Fibroblast of lung (primary cell): ENCODE measurements around the gene FHIP2A.

Source experiments
- CTCF ChIP-seq, 2 donors: IDR thresholded peaks in 1 of 2; conservative IDR thresholded peaks in 1 of 2; 1 replicate in 1 of 2; 2 replicates in 1 of 2; pipeline ENCODE4 v1.5.1; 2011 to 2012; ENCODE audit warnings: low read length in 2 of 2, control low read depth in 1 of 2, inconsistent platforms in 1 of 2, low read depth in 1 of 2, mild to moderate bottlenecking in 1 of 2
- EZH2 ChIP-seq: IDR thresholded peaks from 2 replicates; pipeline ENCODE4 v1.5.1; 2012; ENCODE audit warnings: low read length, control low read depth, mild to moderate bottlenecking; ENCODE audit errors: missing control alignments

DNA sequence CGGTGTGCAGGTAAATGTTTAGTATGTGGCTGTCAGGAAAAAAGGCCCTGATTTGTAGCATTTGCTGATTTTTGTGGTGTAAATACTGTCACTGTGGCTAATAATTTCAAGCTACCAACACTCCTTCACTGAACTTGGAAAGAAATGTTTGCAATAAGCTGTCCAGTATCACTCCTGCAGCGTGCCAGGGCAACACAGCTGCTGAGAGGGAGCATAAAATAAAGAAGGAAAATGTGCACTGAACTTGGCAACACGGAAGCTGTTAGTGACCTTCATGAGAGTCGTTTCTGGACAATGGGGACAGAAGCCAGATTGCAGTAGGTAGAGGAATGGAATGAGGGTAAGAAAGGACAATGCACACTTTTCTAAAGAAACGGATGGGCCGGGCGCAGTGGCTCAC, 37.9 kb upstream of the FHIP2A start:
- TF ChIP-seq CTCF (conservative IDR thresholded peaks at IDR 0.05 in 1 of 2, IDR thresholded peaks at IDR 0.05 in 1 of 2; ENCODE audit: low read depth in 1 of 2, low read length in 2 of 2) (no peak), EZH2 (no peak)
